Parathyroid adenoma (tissue), 2 donors: ENCODE data around the gene CD300A.
A peak's percentile ranks its signal among the peaks of the same experiment; 100 is the strongest.

ENCODE experiments used
- H2AFZ ChIP-seq: fragments of 300-600 bp; sonication (generic); one replicate; pipeline ENCODE4 v1.7.0; 2017; ENCODE audit warnings: antibody characterized with exemption, mild to moderate bottlenecking
- H3K27ac ChIP-seq: fragments of 300-600 bp; sonication (generic); one replicate; pipeline ENCODE4 v1.7.0; 2017
- H3K27me3 ChIP-seq: fragments of 300-600 bp; sonication (generic); one replicate; pipeline ENCODE4 v1.7.0; 2017; ENCODE audit warnings: low read length; ENCODE audit not compliant: control insufficient read depth, insufficient read depth
- H3K36me3 ChIP-seq: fragments of 300-600 bp; sonication (generic); one replicate; pipeline ENCODE4 v1.7.0; 2017; ENCODE audit warnings: low read length; ENCODE audit not compliant: control insufficient read depth, insufficient read depth
- H3K4me1 ChIP-seq: fragments of 300-600 bp; sonication (generic); one replicate; pipeline ENCODE4 v1.7.0; 2017; ENCODE audit warnings: control low read depth
- H3K4me2 ChIP-seq: fragments of 300-600 bp; sonication (generic); one replicate; pipeline ENCODE4 v1.7.0; 2017; ENCODE audit warnings: low read length
- H3K4me3 ChIP-seq: fragments of 300-600 bp; sonication (generic); one replicate; pipeline ENCODE4 v1.7.0; 2017; ENCODE audit warnings: low read depth, low read length
- H3K79me2 ChIP-seq: fragments of 300-600 bp; sonication (generic); one replicate; pipeline ENCODE4 v1.7.0; 2017; ENCODE audit warnings: control low read depth
- H3K9ac ChIP-seq: fragments of 300-600 bp; sonication (generic); one replicate; pipeline ENCODE4 v1.7.0; 2017; ENCODE audit warnings: mild to moderate bottlenecking
- H3K9me3 ChIP-seq: fragments of 300-600 bp; sonication (generic); one replicate; pipeline ENCODE4 v1.7.0; 2017; ENCODE audit warnings: low read length; ENCODE audit not compliant: control insufficient read depth
- TF ChIP-seq, protein P1 (sequence below): fragments of 300-600 bp; sonication (generic); IDR thresholded peaks from one replicate; pipeline ENCODE4 v1.7.0; 2017; ENCODE audit warnings: antibody characterized with exemption, mild to moderate bottlenecking
- donor health status: primary hyperparathyroidism.

Gene CD300A

DNA sequence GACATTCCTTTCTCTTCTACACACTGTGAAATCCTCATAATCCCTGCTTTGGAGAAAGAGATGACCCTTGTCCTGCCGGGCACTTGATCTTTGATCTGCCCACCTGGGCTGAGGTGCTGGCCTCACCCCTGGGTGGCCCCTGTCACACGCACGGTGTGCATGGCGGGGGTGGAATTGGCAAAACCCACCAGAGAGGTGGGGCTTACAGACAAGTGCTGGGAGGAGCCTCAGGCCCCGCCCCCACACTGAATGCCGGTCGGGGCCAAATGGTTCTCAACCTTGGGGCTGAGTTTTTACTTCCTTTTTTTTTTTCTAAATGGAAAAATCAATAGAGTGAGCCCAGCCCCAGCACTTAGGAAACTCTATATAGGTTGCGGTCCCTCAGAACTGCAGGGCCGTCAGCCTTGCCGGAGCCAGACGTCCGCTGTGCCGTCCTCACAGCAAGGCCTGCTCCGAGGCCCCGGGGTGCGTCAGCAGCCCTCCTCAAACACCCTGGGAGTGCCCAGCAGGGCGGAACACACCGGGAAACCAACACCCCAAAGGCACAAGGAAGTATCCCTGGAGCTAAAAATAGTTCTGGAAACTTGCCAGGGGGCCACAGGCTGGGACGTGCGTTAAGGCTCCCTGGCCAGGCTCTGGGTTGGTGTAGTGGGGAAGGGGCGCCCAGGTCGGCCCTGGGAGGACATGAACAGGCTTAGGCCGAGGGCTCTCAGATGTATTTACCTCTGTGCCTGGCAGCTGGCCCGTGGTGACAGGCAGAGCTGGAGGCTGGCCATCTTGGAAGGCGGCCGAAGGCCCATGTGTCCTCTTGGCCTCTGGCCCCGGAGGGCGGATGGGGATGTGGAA is 23.5 kb upstream of the CD300A start:
- no peaks in the 10 kb centered on the region for H3K36me3 ChIP-seq
- H3K79me2 ChIP-seq = peaks cover 5% of the 10 kb centered on the region
- peak overlapping the region; percentile 66 for H3K4me2 ChIP-seq
- H3K9ac ChIP-seq = peak overlapping the region; percentile 57
- peak overlapping the region; percentile 100 for H3K27ac ChIP-seq
- TF ChIP-seq, protein P1, sequence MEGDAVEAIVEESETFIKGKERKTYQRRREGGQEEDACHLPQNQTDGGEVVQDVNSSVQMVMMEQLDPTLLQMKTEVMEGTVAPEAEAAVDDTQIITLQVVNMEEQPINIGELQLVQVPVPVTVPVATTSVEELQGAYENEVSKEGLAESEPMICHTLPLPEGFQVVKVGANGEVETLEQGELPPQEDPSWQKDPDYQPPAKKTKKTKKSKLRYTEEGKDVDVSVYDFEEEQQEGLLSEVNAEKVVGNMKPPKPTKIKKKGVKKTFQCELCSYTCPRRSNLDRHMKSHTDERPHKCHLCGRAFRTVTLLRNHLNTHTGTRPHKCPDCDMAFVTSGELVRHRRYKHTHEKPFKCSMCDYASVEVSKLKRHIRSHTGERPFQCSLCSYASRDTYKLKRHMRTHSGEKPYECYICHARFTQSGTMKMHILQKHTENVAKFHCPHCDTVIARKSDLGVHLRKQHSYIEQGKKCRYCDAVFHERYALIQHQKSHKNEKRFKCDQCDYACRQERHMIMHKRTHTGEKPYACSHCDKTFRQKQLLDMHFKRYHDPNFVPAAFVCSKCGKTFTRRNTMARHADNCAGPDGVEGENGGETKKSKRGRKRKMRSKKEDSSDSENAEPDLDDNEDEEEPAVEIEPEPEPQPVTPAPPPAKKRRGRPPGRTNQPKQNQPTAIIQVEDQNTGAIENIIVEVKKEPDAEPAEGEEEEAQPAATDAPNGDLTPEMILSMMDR = no peak
- H3K4me1 ChIP-seq = peaks cover 51% of the 10 kb centered on the region
- no peaks in the 10 kb centered on the region for H3K27me3 ChIP-seq
- H2AFZ ChIP-seq = peak overlapping the region; percentile 93
- H3K9me3 ChIP-seq = no peaks in the 10 kb centered on the region
- H3K4me3 ChIP-seq = peak overlapping the region; percentile 43

DNA sequence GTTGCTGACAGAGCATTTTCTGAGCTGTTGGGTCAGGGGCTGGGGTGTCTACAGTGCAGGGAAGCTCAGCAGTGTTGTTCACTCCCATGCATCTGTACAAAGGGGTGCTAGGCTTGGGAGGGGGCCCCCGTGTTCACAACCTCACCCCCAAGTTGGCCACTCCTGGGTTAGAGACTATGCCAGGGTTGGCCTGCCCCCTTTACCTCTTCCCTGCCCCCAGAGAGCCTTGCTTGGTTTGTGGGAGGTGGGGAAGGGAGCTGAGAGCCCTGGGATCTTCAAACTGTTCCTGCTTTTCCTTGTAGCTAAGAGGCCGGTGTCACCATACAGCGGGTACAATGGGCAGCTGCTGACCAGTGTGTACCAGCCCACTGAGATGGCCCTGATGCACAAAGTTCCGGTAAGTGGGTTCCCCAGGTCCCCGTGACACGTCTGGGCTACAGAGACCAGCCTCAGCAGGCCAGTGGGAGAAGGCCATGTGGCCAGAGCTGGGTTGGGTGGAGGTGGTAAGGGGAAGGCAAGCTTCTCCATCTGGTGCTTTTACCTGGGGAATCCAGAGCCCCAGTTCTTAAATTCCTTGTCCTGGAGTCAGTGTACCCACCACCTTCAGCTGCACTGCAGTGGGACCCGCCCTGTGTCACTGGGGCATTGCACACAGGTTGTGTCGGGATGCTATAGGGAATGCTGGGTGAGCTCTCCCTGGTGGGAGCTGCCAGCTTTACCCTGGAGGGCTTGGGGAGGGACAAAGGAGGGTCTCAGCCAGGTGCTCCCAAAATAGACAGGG is 22.7 kb upstream of the CD300A start:
- Histone ChIP-seq H3K4me2 (peak overlapping the region; percentile 66), H3K4me1 (peaks cover 51% of the 10 kb centered on the region), H2AFZ (peak overlapping the region; percentile 93), H3K27ac (peak overlapping the region; percentile 100), H3K79me2 (peaks cover 5% of the 10 kb centered on the region), H3K4me3 (peak overlapping the region; percentile 43), H3K9ac (no peak overlapping the region), H3K36me3 (no peaks in the 10 kb centered on the region), H3K27me3 (no peaks in the 10 kb centered on the region), H3K9me3 (no peaks in the 10 kb centered on the region)
- TF ChIP-seq, protein P1 = no peak

DNA sequence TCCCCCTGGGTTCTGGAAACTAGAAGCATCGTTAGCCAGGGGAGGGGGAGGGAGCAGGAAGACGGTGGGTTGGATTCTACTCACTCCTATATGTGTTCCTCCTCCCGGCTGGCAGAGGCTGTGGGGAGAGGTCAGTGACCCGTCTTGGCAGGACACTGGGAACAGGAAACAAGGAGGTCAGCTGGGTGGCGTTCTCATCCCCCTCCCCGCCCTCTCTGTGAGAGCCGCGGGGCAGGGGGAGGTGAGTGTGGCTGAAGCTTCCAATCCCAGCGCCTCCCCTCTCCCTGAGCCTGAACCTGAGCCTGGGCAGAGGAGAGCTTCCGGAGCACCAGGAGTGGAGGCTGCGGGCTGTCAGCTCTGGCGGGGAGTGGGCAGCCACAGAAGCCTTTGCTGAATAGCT is 22.0 kb upstream of the CD300A start:
- H3K27me3 ChIP-seq = no peaks in the 10 kb centered on the region
- TF ChIP-seq, protein P1 = no peak
- no peaks in the 10 kb centered on the region for H3K36me3 ChIP-seq
- H3K27ac ChIP-seq = peak overlapping the region; percentile 100
- peak overlapping the region; percentile 66 for H3K4me2 ChIP-seq
- H3K4me1 ChIP-seq = peaks cover 51% of the 10 kb centered on the region
- no peak overlapping the region for H2AFZ ChIP-seq
- no peak overlapping the region for H3K9ac ChIP-seq
- no peak overlapping the region for H3K4me3 ChIP-seq
- no peaks in the 10 kb centered on the region for H3K9me3 ChIP-seq
- peaks cover 5% of the 10 kb centered on the region for H3K79me2 ChIP-seq

DNA sequence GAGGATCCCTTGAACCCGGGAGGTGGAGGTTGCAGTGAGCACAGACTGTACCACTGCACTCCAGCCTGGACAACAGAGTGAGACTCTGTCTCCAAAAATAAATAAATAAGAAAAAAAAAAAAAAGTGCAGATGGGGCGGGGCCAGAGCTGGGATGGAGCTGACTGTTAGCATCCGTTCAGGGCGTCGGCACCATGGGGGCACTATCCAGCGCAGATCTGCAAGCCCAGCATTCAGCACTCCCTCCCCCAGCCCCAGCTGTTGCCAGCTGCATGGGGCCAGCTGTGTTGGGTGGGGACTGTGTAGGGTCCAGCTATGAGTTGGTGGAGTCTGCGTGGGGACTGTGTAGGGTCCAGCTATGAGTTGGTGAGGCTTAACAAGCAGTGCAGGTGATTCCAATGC is 21.3 kb upstream of the CD300A start:
- H3K27ac ChIP-seq = peak overlapping the region; percentile 100
- peaks cover 51% of the 10 kb centered on the region for H3K4me1 ChIP-seq

More for the DNA sequence above, 21.3 kb upstream of the CD300A start:
- Histone ChIP-seq H3K4me2 (peak overlapping the region; percentile 43), H3K9me3 (no peaks in the 10 kb centered on the region), H3K27me3 (no peaks in the 10 kb centered on the region), H3K79me2 (peaks cover 5% of the 10 kb centered on the region), H3K4me3 (no peak overlapping the region), H2AFZ (no peak overlapping the region), H3K36me3 (no peaks in the 10 kb centered on the region), H3K9ac (no peak overlapping the region)
- TF ChIP-seq, protein P1 = no peak
